K562 (cell line): Measurements from ENCODE around the gene TXNRD1.
"Not testable (repeated sequence)": the region's sequence is repeated elsewhere in the genome, so short reads cannot be mapped to it uniquely, and the experiment has no call there.

Source experiments
- C11orf30 ChIP-seq: fragments of 450-650 bp; IDR thresholded peaks from 2 replicates; pipeline ENCODE4 v1.6.1; 2016; ENCODE audit warnings: low read depth, mild to moderate bottlenecking
- FOXA1 ChIP-seq: fragments of 450-650 bp; IDR thresholded peaks from 2 replicates; pipeline ENCODE4 v1.6.1; 2016; ENCODE audit warnings: mild to moderate bottlenecking, borderline replicate concordance
- NFYB ChIP-seq: IDR thresholded peaks from 2 replicates; pipeline ENCODE4 v1.6.1; 2011; ENCODE audit warnings: mild to moderate bottlenecking, moderate library complexity; ENCODE audit not compliant: insufficient read length; ENCODE audit errors: extremely low read depth

- TF ChIP-seq C11orf30, NFYB, FOXA1: not testable (repeated sequence)
Measured at GRCh38 chr12:104218506-104218905, 2.9 kb downstream of the TXNRD1 start.
